GM20431 (cell line): ENCODE measurements around the gene TOMM20L.
"Not testable (repeated sequence)": the region's sequence is repeated elsewhere in the genome, so short reads cannot be mapped to it uniquely, and the experiment has no call there.

Experiments used
- in situ Hi-C: fragments of 300-500 bp; cut with MseI, MboI; formaldehyde crosslinking; loops from one replicate; pipeline ENCODE4 v1.15.0; 2020; ENCODE audit warnings: low sequenced_read_pairs; ENCODE audit not compliant: unreplicated experiment

Gene TOMM20L

GRCh38 chr14:58395812-58396788 is at the start of gene TOMM20L:
Gene TOMM20L (plus strand): TSS chr14:58395930. CDS start chr14:58395958, 28 bp downstream.
- in situ Hi-C loops, result no loop called here

- in situ Hi-C loops, result no loop called here
Measured at GRCh38 chr14:58353516-58354299, 42.0 kb upstream of the TOMM20L start.

GRCh38 chr14:58354808-58355207 is 40.9 kb upstream of the TOMM20L start:
- in situ Hi-C loops, result no loop called here

- in situ Hi-C loops, result no loop called here
Measured at GRCh38 chr14:58356268-58356667, 39.5 kb upstream of the TOMM20L start.

GRCh38 chr14:58362272-58362671 is 33.5 kb upstream of the TOMM20L start:
- in situ Hi-C loops, result not testable (repeated sequence)

GRCh38 chr14:58362798-58363412 is 32.8 kb upstream of the TOMM20L start:
- in situ Hi-C loops, result no loop called here

GRCh38 chr14:58364316-58364715 is 31.4 kb upstream of the TOMM20L start:
- in situ Hi-C loops, result no loop called here

GRCh38 chr14:58367296-58367695 is 28.4 kb upstream of the TOMM20L start:
- in situ Hi-C loops, result no loop called here

- in situ Hi-C loops, result no loop called here
Measured at GRCh38 chr14:58368956-58369355, 26.8 kb upstream of the TOMM20L start.

- in situ Hi-C loops, result no loop called here
Measured at GRCh38 chr14:58376791-58377190, 18.9 kb upstream of the TOMM20L start.

- in situ Hi-C loops, result no loop called here
Measured at GRCh38 chr14:58390830-58391229, 4.9 kb upstream of the TOMM20L start.

GRCh38 chr14:58395562-58395811 is 243 bp upstream of the TOMM20L start:
- in situ Hi-C loops, result no loop called here

GRCh38 chr14:58397156-58397555 is 1.4 kb downstream of the TOMM20L start:
- in situ Hi-C loops, result no loop called here

- in situ Hi-C loops, result no loop called here
Measured at GRCh38 chr14:58398495-58398894, 2.8 kb downstream of the TOMM20L start.

GRCh38 chr14:58398895-58399294 is 3.2 kb downstream of the TOMM20L start:
- in situ Hi-C loops, result no loop called here

GRCh38 chr14:58401587-58401986 is 5.9 kb downstream of the TOMM20L start:
- in situ Hi-C loops, result no loop called here

GRCh38 chr14:58408681-58409215 is 13.0 kb downstream of the TOMM20L start:
- in situ Hi-C loops, result no loop called here

- in situ Hi-C loops, result no loop called here
Measured at GRCh38 chr14:58414845-58415244, 19.1 kb downstream of the TOMM20L start.

GRCh38 chr14:58415636-58416547 is 20.2 kb downstream of the TOMM20L start:
- in situ Hi-C loops, result no loop called here

GRCh38 chr14:58416934-58417333 is 21.2 kb downstream of the TOMM20L start:
- in situ Hi-C loops, result not testable (repeated sequence)
